GM12891 (cell line): ENCODE data around the gene ST6GALNAC1.

Source experiments
- PAX5 ChIP-seq: IDR thresholded peaks from 2 replicates; pipeline ENCODE4 v1.6.1; 2011; ENCODE audit warnings: low read length, moderate library complexity, mild to moderate bottlenecking; ENCODE audit not compliant: insufficient read depth, severe bottlenecking
- POLR2A ChIP-seq: IDR thresholded peaks from 2 replicates; pipeline ENCODE4 v1.6.1; 2011; ENCODE audit warnings: low read depth, low read length, control low read depth
- POLR2AphosphoS5 ChIP-seq: IDR thresholded peaks from 2 replicates; pipeline ENCODE4 v1.6.1; 2011; ENCODE audit warnings: low read depth, low read length, control low read depth
- POU2F2 ChIP-seq: IDR thresholded peaks from 2 replicates; pipeline ENCODE4 v1.6.1; 2011; ENCODE audit warnings: low read depth, mild to moderate bottlenecking, control low read depth, low read length, moderate library complexity
- TAF1 ChIP-seq: IDR thresholded peaks from 2 replicates; pipeline ENCODE4 v1.6.1; 2011; ENCODE audit warnings: low read depth, low read length, control low read depth

GRCh38 chr17:76585649-76586593, 57.6 kb downstream of the ST6GALNAC1 start, which contains the start of gene ST6GALNAC2:
- no peak for TF ChIP-seq POLR2A
- TF ChIP-seq POLR2AphosphoS5, result no peak
- no peak for TF ChIP-seq TAF1
- no peak for TF ChIP-seq PAX5
- no peak for TF ChIP-seq POU2F2
